ENCODE measurements around the gene PKNOX2. TPM values are rescaled to one million over a fixed set of nuclear protein-coding genes. Genes with fewer than 3 reads are reported as not detected.

The PKNOX2 gene
- total RNA-seq, 1 donor from 2014 or later: 12.1 TPM

DNA sequence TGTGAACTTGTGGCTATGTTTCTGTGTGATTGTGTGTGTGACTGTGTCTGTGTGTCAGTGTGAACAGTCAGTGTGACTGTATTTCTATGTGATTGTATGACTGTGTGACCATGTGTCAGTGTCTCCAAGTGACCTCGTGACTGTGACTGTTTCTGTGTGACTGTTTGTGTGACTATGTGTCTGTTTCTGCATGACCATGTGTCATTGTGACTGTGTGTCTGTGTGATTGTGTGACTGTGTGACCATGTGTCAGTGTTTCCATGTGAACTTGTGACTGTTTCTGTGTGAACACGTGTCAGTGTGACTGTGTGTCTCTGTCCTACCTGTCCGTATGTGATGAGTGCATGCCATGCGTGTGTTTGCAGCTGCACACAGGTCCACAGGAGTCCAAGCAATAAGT lies 8.8 kb upstream of the PKNOX2 start:
- H3K27ac ChIP-seq: no peak overlapping the region
- H3K4me1 ChIP-seq: no peaks in the 10 kb centered on the region
- no peaks in the 10 kb centered on the region for H3K36me3 ChIP-seq
- no peaks in the 10 kb centered on the region for H3K9me3 ChIP-seq
- intact Hi-C loops (cut with DNase I): no loop called here
- no peaks in the 10 kb centered on the region for H3K27me3 ChIP-seq
- DNase-seq (ENCODE audit: low spot score in 2 of 2): peak in 1 of 2 donors; percentile 35
- H3K4me3 ChIP-seq: no peak overlapping the region
- TF ChIP-seq, protein P1, sequence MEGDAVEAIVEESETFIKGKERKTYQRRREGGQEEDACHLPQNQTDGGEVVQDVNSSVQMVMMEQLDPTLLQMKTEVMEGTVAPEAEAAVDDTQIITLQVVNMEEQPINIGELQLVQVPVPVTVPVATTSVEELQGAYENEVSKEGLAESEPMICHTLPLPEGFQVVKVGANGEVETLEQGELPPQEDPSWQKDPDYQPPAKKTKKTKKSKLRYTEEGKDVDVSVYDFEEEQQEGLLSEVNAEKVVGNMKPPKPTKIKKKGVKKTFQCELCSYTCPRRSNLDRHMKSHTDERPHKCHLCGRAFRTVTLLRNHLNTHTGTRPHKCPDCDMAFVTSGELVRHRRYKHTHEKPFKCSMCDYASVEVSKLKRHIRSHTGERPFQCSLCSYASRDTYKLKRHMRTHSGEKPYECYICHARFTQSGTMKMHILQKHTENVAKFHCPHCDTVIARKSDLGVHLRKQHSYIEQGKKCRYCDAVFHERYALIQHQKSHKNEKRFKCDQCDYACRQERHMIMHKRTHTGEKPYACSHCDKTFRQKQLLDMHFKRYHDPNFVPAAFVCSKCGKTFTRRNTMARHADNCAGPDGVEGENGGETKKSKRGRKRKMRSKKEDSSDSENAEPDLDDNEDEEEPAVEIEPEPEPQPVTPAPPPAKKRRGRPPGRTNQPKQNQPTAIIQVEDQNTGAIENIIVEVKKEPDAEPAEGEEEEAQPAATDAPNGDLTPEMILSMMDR (IDR thresholded peaks at IDR 0.05): no peak

DNA sequence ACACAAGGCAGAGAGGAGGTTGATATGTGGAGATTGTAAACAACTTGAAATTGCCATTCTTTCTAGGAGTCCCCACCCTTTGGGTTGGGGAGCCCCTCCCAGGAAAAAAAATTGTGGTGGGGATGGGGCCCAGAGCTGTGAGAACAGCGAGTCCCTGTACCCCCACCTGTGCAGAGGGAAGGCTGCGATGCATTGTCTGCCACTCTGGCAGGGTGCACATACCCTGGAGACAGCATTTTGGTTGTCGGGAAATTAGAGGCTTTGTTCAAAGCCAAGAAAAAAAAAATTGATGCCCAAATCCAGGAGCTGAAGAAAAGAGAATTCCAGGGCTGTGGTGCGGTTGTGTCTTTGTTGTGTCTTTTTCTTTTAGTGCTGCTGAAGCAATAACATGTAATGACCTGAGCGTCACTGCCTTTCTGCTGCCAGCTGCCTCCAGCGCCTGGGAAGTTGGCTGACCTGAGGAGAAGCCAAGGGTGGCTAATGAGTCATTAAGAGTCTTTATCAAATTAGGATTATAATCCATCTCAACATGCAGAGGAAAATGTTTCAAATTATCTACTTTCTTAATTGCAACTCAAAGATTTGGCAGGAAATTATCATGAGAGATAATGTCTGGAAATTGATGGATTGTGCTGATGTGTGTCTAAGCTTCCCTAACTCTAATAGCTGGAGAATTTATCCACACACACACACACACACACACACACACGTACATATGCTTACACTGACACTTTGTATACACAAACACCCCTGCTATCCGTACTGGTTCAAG lies 8.0 kb upstream of the PKNOX2 start:
- Histone ChIP-seq H3K36me3 (no peaks in the 10 kb centered on the region), H3K9me3 (no peaks in the 10 kb centered on the region), H3K27ac (no peak overlapping the region), H3K4me1 (no peaks in the 10 kb centered on the region), H3K4me3 (no peak overlapping the region), H3K27me3 (no peaks in the 10 kb centered on the region)
- DNase-seq (ENCODE audit: low spot score in 2 of 2): peak in 1 of 2 donors; percentile 38
- intact Hi-C loops (cut with DNase I): no loop called here
- TF ChIP-seq, protein P1 (IDR thresholded peaks at IDR 0.05): no peak

DNA sequence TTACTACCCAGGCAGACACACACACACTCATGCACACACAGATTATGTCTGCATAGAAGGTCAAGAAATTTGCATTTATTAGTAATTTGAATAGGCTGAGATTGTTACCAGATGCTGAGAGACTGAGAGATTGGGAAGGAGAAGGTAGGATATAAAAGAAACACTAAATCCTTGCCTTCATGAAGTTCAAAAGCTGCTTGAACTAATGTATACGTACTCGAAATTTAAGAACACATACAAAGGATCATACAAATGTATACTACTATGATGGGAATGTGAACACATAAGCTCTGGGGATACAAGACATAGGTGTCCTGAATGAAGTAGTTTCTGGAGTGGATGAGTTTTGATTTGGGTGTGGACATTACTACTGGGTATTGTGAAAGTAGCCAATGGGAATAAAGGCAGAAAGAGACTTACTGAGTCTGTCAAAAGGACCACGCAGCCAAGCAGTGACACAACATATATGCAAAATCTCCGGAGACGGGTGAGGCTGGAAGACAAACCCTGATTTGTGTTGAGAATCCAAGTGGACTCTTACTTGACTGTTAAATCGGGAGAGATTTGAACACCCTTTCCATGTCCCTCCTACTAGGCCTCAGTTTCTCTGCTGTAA lies 7.3 kb upstream of the PKNOX2 start:
- intact Hi-C loops (cut with DNase I): no loop called here
- no peaks in the 10 kb centered on the region for H3K4me1 ChIP-seq
- no peak for DNase-seq (ENCODE audit: low spot score in 2 of 2)

DNA sequence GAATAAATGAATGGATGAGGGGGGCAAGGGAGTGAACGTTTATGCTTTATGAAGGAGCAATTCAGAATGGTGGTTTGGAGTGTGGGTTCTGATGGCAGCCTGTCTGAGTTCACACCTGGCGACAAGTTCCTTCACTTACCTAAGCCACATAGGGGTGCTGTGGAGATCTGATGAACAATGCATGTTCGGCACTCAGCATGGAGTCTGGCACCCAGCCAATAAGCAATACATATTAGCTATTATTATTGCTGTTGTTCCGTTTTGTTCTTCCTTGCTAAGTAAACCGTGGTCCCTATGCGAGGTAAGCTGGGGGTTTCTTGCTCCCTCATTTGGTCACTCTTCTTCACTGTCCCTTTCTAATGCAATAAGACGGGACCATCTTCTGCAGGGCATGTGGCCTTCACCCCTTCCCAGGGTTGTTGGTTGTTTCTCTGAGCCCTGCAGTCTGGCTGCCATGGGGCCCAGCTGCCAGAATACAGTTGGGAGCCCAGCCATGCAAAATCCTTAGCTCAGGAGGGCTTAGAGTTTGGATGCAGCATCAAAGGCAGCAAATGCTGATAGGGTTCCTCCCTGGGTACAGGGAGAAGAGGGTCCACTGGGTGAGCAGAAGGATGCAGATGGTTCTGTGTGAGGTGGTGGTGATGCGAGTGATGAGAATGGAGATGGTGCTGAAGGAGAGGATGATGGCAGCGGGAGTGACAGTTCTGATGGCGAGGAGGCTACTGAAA lies 6.4 kb upstream of the PKNOX2 start:
- TF ChIP-seq, protein P1 (IDR thresholded peaks at IDR 0.05): no peak
- no peaks in the 10 kb centered on the region for H3K4me1 ChIP-seq
- H3K36me3 ChIP-seq: no peaks in the 10 kb centered on the region
- intact Hi-C loops (cut with DNase I): no loop called here
- H3K9me3 ChIP-seq: no peaks in the 10 kb centered on the region
- H3K27me3 ChIP-seq: no peaks in the 10 kb centered on the region
- H3K4me3 ChIP-seq: no peak overlapping the region
- no peak for DNase-seq (ENCODE audit: low spot score in 2 of 2)
- H3K27ac ChIP-seq: no peak overlapping the region

More for the DNA sequence above, 7.3 kb upstream of the PKNOX2 start:
- Histone ChIP-seq H3K27me3 (no peaks in the 10 kb centered on the region), H3K36me3 (no peaks in the 10 kb centered on the region), H3K4me3 (no peak overlapping the region), H3K27ac (no peak overlapping the region), H3K9me3 (no peaks in the 10 kb centered on the region)
- TF ChIP-seq, protein P1 (IDR thresholded peaks at IDR 0.05): no peak

DNA sequence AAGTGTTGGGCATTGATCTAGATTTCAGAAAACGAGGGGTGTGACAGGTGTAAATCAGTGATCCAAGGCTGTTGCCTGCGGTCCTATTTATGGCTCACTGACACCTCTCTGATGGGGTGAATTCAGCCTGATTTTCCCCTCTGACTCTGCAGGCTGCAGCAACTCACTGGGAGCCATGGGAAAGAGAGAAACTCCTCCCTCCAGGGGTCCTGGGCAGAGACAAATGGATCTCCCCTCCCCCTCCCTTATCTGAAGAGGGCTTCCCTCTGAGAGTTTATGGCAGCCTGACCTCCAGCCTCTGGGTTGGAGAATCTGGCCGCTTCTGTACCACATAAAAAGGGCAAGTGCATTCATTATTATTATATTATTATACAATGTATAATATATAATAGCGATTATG lies 1.8 kb upstream of the PKNOX2 start:
- Histone ChIP-seq H3K4me3 (no peak overlapping the region), H3K36me3 (no peaks in the 10 kb centered on the region), H3K27me3 (no peaks in the 10 kb centered on the region), H3K4me1 (peaks cover 5 to 13% of the 10 kb centered on the region in 2 donors), H3K27ac (no peak overlapping the region), H3K9me3 (no peaks in the 10 kb centered on the region)
- no peak for DNase-seq (ENCODE audit: low spot score in 2 of 2)
- intact Hi-C loops (cut with DNase I): loop anchor here (10.0 kb wide), 3 partner anchors 332 to 952 kb away; partner anchors contain the start of genes FEZ1 and STT3A
- TF ChIP-seq, protein P1 (IDR thresholded peaks at IDR 0.05): no peak

Data from ascending aorta (tissue), 2 donors.